CD1c-positive myeloid dendritic cell (primary cell): ENCODE data around the gene AGPAT4.

Source experiments
- DNase-seq: peaks from one replicate; pipeline ENCODE4 v3.0.0-alpha.2; 2016; ENCODE audit errors: extremely low spot score

The AGPAT4 gene

DNA sequence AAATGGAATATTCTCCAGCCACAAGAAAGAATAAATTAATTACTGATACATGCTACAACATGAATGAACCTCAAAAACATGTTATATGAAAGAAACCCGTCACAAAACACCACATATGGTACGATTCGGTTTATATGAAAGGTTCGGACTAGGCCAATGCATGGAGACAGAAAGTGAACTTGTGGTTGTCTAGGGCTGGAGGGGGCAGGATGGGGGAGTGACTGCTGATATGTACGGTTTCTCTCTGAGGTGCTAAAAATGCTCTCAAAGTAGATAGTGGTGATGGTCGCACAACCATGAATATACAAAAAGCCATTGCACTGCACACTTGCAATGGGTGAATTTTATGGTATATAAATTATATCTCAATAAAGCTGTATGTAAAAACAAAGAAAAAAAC is 18.3 kb downstream of the AGPAT4 start:
- no peak for DNase-seq

DNA sequence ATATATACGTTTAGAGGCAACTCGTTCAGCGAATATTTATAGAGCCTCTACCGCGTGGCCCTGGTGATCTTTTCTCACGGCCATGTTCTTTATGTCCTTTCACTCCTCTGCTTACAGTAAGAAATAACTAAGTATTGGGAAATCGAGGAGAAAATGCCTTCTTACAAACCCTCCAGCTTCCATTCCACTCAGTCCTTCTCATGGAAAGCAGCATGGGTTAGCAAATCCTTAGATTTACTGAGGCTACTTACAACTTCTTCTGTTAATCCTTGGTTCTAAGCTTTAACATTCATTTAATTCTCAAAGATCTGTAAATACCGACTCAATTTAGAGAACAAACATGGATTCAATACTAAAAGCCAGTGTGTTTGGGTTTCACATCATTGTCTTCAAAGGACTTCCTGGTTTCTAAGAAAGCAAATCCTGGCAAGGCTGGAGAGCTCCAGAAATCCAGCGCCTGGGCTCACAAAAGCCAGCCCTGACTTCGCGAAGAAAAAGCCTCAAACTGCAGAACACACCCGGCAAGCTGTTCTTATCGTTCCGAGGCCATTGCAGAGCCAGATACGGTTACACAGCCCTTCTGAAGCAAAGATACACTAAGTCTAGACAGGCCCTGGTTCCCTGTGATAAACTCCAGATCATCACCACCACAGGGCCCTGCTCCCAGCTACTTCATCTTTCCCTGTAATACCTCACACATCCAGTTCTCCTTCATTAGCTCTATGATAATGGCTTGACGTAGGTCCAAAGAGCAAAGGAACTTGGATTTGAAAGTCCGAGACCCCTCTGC is 19.2 kb downstream of the AGPAT4 start:
- no peak for DNase-seq

DNA sequence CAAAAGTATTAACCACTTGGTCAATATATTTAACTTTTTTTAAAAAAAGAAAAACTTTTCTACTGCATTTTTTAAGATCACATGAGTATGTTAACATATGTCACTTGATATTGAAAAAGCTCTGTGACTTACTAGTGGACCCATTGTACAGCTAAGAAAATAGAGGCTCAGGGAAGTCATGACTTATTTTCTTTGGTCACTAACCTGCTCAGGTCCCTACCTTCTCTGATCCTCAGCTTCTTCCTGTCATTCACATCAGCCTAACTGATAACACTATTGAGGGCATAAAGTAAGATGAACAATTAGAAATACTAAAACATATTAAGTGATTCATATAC is 19.8 kb downstream of the AGPAT4 start:
- DNase-seq = no peak

DNA sequence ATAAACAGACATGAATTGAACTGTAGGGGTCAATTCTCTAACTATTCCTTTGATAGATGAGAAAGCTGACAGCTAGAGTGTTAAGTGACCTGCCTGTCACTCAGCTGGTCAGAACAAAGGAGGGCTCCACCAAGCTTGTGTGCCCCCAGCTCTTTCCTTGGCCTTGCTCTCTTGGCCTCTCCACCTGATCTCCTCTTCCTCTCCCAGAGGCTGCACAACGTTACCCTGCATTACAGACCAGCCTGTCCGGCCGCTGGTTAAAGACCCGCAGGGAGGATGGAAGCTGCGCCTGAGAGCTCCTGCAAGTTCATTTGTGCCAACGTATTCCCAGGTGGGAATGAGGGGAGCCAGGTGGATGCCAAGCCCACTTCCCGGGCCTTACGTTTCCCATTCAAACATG is 22.5 kb downstream of the AGPAT4 start:
- no peak for DNase-seq

DNA sequence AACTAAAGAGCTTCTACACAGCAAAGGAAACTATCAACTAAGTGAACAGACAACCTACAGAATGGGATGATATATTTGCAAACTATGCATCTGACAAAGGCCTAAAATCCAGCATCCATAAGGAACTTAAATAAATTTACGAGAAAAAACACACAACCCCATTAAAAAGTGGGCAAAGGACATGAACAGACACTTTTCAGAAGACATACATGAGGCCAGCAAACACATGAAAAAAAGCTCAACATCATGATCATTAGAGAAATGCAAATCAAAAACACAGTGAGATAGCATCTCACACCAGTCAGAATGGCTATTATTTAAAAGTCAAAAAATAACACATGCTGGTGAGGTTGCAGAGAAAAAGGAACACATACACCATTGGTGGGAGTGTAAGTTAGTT is 24.5 kb downstream of the AGPAT4 start:
- DNase-seq = no peak

DNA sequence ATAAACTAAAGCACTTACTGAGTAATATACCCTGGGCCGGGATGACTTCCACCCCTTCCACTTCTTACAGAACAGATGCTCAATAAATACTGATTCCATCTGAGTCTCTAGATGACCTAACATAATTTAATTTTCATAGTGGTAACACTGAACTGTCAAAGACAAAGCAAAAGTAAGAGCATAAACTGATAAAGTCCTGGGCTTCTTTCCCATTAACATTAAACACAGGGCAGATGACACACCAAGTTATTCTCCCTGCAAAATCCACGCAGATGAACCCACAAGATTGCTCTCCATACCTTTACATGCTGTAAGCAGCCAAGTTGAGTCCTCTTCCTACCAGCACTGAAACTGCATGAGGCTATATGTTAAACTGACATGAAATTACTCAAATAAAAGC is 27.1 kb downstream of the AGPAT4 start:
- no peak for DNase-seq

DNA sequence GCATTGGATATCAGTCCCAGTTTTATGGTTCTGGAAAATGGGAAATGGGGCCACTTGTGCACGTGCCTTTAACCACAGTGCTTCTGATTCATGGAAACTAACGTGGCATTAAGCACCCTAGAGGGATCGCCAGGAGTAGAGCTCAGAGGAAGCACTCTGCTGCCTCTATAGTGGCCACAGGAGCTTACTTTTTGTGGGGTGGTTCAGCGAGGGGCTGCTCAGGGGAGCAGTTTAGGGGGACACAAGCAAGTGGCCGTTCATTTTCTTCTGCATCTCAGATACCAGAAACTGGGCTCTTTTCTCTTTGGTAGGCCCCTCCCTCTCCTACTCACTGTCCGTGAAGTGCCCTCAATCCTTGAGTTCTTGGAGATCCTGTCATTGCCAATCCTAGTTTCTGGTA is 28.5 kb downstream of the AGPAT4 start:
- no peak for DNase-seq

DNA sequence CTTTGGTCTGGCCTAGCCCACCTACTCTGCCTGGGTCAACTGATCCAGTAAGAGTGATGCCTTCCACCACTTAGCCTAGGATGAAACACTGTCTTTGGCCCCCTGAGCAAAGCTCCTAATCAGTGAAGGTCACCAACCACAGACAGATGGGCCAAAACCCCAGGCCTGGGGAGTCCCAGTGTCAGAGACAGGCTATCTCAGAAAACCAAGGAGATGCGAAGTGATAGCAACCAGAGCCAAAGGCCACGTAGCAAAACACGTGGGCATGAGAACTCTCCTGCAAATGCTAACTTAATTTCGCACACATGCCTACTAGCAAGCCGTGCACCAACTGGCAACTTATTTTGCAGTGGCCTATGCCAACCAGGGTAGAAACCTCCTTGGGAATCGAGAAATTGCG is 29.1 kb downstream of the AGPAT4 start:
- no peak for DNase-seq

DNA sequence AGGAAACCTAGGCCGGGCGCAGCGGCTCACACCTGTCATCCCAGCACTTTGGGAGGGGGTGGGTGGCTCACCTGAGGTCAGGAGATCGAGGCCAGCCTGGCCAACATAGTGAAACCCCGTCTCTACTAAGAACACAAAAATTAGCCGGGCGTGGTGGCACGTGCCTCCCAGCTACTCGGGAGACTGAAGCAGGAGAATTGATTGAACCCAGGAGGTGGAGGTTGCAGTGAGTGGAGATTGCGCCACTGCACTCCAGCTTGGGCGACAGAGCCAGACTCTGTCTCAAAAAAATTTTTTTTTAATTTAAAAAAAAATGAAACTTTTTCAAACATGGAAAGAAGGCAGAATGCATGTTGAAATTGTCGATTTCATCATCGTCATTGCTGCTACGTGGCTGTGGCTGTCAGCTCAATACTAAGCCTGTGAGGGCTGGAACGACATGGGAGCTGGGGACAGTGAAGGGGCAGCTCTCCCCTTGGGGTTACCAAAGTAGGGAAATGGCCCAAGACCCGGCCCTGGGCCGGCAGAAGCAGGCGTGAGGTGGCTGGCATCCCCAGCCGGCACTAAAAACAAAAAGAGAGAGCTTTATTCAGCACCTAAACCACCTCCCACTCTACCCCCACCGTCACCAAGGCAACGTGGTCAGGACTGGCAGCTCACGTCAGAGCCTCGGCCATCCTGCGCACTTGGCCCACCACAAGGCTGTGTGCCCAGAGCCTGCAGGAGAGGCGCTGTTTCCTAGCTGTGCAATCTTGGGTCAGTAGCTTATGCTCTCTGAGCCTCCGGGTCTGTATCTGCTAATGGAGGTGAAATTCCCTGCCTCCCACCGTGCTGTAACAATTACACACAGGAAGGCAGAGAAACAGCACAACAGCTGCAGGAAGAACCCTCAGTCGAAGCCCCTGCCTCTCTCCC is 30.8 kb downstream of the AGPAT4 start:
- DNase-seq = peak; percentile 63

DNA sequence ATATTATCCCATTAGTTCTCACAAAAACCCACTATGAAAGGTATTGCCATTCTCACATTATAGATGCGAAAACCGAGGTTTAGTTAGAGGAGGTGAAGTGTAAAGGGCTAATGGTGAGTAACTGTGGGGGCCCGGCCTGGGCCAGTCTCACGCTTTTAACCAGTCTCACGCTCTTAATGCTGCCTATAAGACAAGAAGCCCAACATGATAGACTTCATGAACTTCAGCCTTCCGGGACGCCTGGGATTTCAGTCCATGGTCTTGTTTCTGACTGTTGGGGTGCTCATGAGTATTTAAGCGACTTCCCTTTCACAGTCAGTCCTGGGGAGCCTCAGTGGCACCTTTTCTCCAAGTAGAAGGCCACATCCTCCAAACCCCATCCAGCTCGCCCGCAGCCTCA is 31.7 kb downstream of the AGPAT4 start:
- DNase-seq = no peak

DNA sequence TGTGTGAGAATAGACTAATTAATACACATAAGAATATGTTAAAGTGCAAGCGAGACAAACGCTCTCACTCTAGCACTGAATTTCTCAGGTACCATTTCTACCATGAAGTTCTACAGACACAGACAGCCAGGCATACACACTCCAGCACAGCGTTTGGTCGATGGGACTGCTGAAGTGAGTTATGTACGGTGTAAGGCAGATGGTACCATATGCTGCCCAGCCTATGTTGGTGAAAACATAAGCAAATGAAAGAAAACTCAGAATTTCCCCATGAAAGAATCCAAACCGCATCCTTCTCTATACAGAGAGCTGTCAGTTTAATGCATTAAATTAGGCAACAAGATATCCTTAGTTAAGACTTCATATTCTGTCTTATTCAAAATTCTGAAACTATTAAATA is 34.9 kb downstream of the AGPAT4 start:
- no peak for DNase-seq

DNA sequence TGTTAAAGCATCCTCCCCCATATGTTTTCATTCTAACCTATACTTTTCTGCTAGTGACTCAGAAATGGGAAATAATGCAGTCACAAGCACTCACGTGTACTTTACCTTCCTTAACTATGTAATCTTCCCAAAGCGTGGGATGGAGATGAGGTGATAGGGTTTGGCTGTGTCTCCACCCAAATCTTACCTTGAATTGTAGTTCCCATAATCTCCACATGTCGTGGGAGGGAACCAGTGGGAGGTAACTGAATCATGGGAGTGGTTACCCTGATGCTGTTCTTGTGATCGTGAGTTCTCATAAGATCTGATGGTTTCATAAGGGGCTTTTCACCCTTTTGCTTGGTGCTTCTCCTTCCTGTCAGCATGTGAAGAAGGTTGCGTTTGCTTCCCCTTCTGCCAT is 35.4 kb downstream of the AGPAT4 start:
- peak; percentile 38 for DNase-seq

DNA sequence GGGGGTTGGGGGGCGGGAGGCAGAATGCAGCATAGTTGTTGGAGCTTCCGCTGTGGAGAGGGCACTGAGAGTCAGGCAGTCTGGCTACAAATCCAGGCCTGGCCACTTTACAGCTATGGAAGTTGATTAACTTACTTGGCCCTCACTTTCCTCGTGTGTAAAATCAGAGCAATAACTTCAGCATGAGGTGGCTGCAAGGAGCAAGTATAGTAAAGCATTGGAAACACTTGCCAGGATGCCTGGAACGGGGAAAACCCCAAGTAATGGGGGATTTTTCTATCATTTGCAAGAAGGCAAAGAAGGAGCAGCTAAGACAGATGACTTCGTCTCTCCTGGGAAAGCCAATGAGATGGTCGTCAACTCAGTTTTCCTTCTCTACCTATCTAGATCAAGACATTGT is 35.8 kb downstream of the AGPAT4 start:
- DNase-seq = no peak

DNA sequence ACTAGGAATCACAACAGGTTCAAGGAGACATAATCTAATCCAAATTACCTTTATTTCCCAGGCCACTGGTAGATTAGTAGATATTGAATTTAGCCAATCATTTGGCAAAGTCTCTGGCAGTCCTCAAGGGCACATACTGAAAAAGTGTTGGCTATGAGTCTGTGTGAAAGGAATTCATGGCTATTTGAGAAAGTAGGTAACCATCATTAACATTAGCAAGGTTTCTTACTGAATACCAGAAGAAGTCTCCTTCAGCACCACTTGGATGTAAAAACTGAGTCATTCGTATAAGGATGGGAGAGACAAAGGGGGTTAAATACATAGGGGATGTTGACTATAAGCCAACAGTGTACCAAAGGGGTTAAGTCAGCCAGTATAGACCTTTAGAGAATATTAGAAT is 36.7 kb downstream of the AGPAT4 start:
- no peak for DNase-seq

DNA sequence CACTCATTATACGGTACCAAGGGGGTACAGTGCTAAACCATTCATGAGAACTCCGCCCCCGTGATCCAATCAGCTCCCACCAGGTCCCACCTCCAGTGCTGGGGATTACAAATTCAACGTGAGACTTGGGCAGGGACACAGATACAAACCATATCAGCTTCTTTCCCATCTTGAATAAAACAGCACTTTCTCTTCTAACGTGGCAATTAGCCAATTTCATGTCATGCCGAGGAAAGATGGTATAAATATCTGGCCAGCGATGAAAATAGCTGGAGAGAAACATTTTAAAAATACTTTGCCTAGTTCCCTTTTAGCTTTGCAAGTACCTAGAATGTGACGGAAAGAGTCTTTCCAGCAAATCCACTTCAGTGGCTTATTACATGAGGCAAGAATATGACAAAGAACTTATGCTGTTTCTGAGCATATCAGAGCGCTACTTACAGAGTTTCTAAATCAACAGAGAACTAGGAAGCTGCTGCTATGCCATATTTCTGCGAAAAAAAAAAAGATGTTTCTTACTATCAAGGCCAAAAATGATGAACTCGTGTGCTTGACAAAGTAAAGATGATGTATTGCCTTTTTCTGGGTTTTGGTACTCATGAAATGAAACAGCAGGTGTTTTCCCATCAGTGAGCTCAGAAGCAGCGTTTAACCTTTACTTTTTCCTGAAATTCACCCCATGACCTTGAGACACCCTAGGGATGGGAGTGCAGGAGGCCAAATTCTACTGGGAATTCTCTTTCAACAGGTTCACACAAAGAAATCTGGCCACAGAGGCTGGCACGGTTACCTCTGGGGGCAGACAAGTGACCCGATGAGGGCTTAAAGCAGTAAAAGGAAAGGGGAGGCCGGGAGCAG is 37.9 kb downstream of the AGPAT4 start:
- peak; percentile 52 for DNase-seq

DNA sequence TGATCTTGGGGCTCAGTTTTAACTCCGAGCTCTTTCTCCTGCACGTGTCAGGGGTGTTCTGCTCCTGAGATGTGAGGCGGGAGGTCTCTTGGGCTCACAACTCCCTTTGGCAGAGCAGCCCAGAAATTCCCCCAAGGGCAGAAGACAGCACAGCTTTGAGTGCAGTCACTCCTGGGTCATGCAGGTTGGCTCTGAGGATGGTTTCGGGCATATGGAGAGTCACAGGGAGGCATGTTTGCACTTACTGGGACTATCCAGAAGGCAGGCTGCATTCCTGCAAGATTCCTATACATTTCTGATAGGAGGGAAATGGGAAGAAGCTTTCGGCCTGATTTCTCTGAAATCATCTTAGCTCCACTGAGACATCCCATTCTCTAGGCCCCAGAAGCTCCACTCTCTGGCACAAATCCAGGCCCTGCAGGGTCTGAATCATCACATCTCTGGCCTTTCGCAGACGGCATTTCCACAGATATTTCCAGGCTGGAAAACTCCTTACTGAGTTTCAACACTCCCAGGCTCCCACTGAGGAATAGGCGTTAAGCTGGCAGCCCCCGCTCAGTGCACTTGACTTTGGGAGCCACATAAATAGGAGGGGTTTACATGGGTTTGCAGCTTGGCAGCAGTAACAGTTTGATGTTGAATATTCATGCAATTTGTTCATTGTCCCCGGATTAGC is 39.7 kb downstream of the AGPAT4 start:
- no peak for DNase-seq

DNA sequence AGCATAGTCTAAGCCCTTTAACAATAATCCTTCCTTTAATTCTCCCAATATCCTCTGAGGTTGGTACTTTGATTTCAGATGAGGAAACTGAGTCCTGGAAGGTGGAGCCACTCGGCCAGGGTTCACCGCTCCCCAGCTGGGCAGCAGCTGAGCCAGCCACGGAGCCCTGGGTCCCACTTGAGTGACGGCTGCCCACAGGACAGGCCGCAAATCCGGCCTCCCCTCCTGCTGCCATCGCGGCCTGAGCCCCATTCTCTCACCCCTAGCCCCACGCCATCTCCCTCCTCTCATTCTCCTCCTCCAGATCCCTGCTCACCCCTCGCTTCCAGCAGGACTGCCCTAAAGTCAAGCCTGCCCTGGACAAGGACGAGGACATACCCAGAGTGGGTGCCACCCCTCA is 41.4 kb downstream of the AGPAT4 start:
- DNase-seq = no peak

DNA sequence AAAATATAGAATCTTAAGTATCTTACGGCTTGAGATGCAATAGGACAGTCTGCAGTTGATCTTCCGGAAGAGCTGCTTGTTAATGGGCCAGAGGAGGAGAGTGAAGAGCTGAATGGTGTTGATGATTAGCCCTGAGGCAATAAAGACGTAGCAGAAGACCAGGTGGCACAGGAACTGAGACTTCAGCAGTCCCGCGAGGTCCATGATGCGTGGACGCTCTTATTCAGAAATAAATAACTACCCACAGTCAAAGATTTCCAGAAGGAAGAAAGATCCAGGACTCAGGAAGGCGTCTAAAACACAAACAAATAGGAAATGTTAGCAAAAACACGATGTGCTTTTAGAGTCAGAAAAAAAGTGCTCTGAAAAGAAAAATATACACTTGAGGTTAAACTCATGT is 41.9 kb downstream of the AGPAT4 start:
- DNase-seq = no peak

DNA sequence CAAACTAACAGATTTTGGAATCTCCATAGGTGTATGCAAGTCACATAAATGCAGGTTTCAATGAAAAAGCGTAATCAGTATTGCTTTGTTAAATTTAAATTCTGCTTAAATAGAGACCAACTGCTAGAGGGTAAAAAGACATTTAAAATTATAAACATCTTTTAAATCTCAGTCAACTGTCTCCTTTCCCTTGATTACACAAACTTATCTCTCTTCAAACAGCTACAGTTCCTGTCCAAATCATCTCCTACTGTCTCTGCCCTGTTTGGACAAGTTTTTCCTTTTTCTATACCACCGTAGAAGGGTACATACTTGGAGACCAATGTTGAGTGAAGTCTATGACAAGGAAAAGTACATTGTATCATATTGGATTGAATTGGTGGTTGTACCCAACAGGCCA is 43.5 kb downstream of the AGPAT4 start:
- no peak for DNase-seq

DNA sequence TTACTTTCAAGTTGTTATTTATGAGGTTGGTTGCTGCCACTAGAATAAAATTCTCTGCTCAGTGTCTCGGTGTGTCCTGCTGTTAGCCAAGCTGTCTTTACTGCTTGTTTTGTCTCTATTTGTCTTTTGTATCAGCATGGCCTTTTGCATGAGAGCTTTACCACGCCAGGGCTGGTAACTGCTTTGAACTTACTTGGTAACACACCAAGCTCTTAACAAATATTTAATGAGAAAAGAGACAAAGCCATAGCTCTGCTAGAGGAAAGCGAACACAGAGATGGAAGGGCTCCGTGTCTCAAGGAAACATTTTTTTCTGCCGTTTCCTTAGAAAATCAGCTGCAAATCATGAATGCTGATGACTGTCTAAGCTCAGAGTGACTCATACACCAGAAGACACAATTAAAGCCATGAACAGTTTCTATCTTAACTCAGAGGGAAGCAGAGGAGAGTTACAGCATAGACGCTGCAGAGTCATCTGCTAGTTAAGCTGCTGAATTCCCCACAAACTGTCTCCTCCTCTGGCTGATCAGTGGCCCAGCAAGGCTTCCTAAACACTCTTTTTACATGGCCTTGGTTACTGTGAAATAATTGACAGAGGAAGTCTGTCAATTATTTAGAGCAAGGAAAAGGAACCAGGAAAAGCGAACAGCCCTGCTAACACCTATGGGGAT is 44.8 kb downstream of the AGPAT4 start:
- peak; percentile 87 for DNase-seq

DNA sequence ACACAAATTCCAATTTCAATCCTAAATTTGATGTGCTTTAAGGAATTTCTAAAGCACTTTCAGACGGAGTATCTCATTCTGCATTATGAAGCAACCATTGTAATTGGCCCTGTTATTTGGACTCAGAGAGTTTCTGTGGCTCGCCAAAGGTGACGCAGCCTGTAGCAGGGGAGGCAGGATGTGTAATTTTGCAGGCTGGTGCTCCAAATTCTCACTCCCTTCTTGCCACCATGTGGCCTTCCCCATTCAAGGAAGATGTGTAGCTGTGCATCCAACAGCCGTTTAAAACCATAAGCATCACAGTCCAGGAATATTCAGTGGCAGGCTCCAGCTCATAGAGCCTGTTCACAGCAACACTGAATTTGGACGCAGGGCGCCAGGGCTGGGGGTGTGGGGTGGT is 45.8 kb downstream of the AGPAT4 start:
- no peak for DNase-seq
